ENCODE measurements around the gene TMEM125. TPM values are rescaled to one million over a fixed set of nuclear protein-coding genes. Genes with fewer than 3 reads are reported as not detected.

Gene TMEM125
- total RNA-seq, 2 donors from 2014 or later: 18.3 to 29.9 TPM

DNA sequence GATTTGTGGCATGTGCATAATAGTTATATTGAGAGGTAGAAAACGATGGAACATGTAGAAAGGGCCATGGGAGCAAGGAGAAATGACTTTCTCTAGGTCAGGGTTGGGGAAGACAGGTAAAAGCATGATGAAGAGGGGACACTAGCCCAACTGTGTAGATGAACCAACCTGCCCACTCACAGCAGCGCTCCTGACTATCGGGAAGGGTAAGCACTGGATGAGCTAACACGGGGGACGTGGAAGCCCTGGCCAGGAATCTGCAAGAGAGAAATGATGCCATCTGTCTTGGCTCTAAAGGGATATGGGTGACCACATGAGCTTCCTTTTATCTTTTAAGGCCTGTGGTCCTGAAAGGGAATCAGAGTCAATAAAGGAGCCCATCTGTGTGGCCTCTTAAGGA, 36.2 kb upstream of the TMEM125 start:
- 93% methylated on average over 5 of the region's 5 CpGs for WGBS
- no peak for TF ChIP-seq CTCF (IDR thresholded peaks at IDR 0.05)
- TF ChIP-seq POLR2A (IDR thresholded peaks at IDR 0.05): no peak
- TF ChIP-seq POLR2AphosphoS5 (IDR thresholded peaks at IDR 0.05): no peak
- intact Hi-C loops (cut with DNase I): no loop called here
- H3K9me3 ChIP-seq: no peaks in the 10 kb centered on the region
- H3K4me1 ChIP-seq (replicated peaks): peaks cover 9% of the 10 kb centered on the region
- H3K27me3 ChIP-seq (replicated peaks; ENCODE audit: insufficient read depth): no peaks in the 10 kb centered on the region
- H3K36me3 ChIP-seq: no peaks in the 10 kb centered on the region
- no peak overlapping the region for H3K4me3 ChIP-seq
- H3K27ac ChIP-seq: no peak overlapping the region
- DNase-seq (ENCODE audit: low spot score): no peak

DNA sequence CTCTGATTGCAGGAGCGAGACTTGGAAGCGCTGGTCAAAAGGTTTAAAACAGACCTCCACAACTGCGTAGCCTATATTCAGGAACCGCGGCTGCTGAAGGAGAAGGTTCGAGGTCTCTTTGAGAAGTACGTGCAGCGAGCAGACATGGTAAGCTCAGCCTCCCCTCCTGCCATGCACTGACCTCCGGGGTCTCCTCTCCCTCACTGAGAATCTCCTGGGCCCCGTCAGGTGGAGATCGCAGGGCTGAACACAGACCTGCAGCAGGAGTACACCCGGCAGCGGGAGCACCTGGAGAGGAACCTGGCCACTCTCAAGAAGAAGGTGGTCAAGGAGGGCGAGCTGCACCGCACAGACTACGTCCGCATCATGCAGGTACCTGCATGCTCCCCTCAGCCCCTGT, 35.5 kb upstream of the TMEM125 start:
- no peak for TF ChIP-seq POLR2A (IDR thresholded peaks at IDR 0.05)
- no peak for TF ChIP-seq POLR2AphosphoS5 (IDR thresholded peaks at IDR 0.05)
- TF ChIP-seq CTCF (IDR thresholded peaks at IDR 0.05): no peak
- Histone ChIP-seq H3K27me3 (replicated peaks; ENCODE audit: insufficient read depth) (no peaks in the 10 kb centered on the region), H3K9me3 (no peaks in the 10 kb centered on the region), H3K4me1 (replicated peaks) (peaks cover 9% of the 10 kb centered on the region), H3K36me3 (no peaks in the 10 kb centered on the region), H3K4me3 (no peak overlapping the region), H3K27ac (peak overlapping the region; percentile 87 to 88)
- DNase-seq (ENCODE audit: low spot score): no peak
- WGBS: 97% methylated on average over 14 of the region's 17 CpGs
- intact Hi-C loops (cut with DNase I): no loop called here

DNA sequence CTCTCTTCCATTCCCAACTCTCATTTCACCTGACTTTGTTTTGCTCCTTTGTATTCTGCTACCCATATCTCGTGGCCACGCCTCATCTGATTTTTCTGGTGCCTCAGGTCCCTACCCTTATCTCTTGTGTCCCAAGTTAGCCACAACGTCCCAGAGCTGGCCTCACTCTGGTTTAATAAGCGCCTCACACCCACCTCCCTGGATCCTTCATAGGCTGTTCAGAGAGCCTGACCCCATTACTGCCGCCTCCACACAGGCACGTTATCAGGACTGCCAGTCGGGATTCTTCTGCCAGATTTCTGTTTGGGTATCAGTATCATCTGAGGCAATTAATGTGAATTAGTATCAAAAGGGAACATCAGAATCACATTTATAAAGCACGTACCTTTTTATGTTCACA, 34.7 kb upstream of the TMEM125 start:
- peaks cover 9% of the 10 kb centered on the region for H3K4me1 ChIP-seq (replicated peaks)
- TF ChIP-seq CTCF (IDR thresholded peaks at IDR 0.05) (no peak), POLR2AphosphoS5 (IDR thresholded peaks at IDR 0.05) (peak; percentile 74), POLR2A (IDR thresholded peaks at IDR 0.05) (no peak)
- intact Hi-C loops (cut with DNase I): loop anchor here (5.0 kb wide), 1 partner anchor 132 kb away; the partner anchor contains the start of gene ELOVL1

GRCh38 chr1:43235451-43236121, 34.2 kb upstream of the TMEM125 start:
- Histone ChIP-seq H3K27me3 (replicated peaks; ENCODE audit: insufficient read depth) (no peaks in the 10 kb centered on the region), H3K4me3 (no peak overlapping the region), H3K36me3 (no peaks in the 10 kb centered on the region), H3K27ac (peak overlapping the region; percentile 87 to 88), H3K4me1 (replicated peaks) (peaks cover 9% of the 10 kb centered on the region), H3K9me3 (no peaks in the 10 kb centered on the region)
- WGBS: 40% methylated on average over 9 of the region's 9 CpGs
- DNase-seq (ENCODE audit: low spot score): peak; percentile 86
- TF ChIP-seq CTCF (IDR thresholded peaks at IDR 0.05) (peak in 1 of 4 experiments; percentile 13), POLR2AphosphoS5 (IDR thresholded peaks at IDR 0.05) (peak; percentile 63), POLR2A (IDR thresholded peaks at IDR 0.05) (no peak)
- intact Hi-C loops (cut with DNase I): loop anchor here (5.0 kb wide), 1 partner anchor 132 kb away; the partner anchor contains the start of gene ELOVL1

More for the DNA sequence above, 34.7 kb upstream of the TMEM125 start:
- Histone ChIP-seq H3K4me3 (no peak overlapping the region), H3K36me3 (no peaks in the 10 kb centered on the region), H3K27ac (peak overlapping the region; percentile 87 to 88), H3K27me3 (replicated peaks; ENCODE audit: insufficient read depth) (no peaks in the 10 kb centered on the region), H3K9me3 (no peaks in the 10 kb centered on the region)
- peak; percentile 55 for DNase-seq (ENCODE audit: low spot score)
- WGBS: 34% methylated on average over 8 of the region's 8 CpGs

GRCh38 chr1:43237121-43237520, 32.7 kb upstream of the TMEM125 start:
- no peaks in the 10 kb centered on the region for H3K36me3 ChIP-seq
- no peak for TF ChIP-seq POLR2AphosphoS5 (IDR thresholded peaks at IDR 0.05)
- no peak for TF ChIP-seq CTCF (IDR thresholded peaks at IDR 0.05)
- TF ChIP-seq POLR2A (IDR thresholded peaks at IDR 0.05): no peak
- DNase-seq (ENCODE audit: low spot score): no peak
- no peak overlapping the region for H3K4me3 ChIP-seq
- H3K9me3 ChIP-seq: no peaks in the 10 kb centered on the region
- peak overlapping the region in 1 of 2 donors; percentile 28 for H3K27ac ChIP-seq
- no peaks in the 10 kb centered on the region for H3K27me3 ChIP-seq (replicated peaks; ENCODE audit: insufficient read depth)
- 39% methylated on average over 1 of the region's 1 CpG for WGBS
- peaks cover 9% of the 10 kb centered on the region for H3K4me1 ChIP-seq (replicated peaks)
- intact Hi-C loops (cut with DNase I): loop anchor here (5.0 kb wide), 1 partner anchor 130 kb away; the partner anchor contains the start of gene ELOVL1

Measured in prostate gland (tissue), 2 donors.